Activated CD8-positive, alpha-beta memory T cell treated with anti-CD3 and anti-CD28 coated beads for 4 hours (primary cell): ENCODE results near the gene ATF7IP2.
"Not testable (repeated sequence)": the region's sequence is repeated elsewhere in the genome, so short reads cannot be mapped to it uniquely, and the experiment has no call there.

ENCODE experiments used
- DNase-seq, 2 donors: peaks; one replicate each; pipeline ENCODE4 v3.0.0-alpha.2; 2020; ENCODE audit warnings: low read depth in 2 of 2

ATF7IP2 gene

DNA sequence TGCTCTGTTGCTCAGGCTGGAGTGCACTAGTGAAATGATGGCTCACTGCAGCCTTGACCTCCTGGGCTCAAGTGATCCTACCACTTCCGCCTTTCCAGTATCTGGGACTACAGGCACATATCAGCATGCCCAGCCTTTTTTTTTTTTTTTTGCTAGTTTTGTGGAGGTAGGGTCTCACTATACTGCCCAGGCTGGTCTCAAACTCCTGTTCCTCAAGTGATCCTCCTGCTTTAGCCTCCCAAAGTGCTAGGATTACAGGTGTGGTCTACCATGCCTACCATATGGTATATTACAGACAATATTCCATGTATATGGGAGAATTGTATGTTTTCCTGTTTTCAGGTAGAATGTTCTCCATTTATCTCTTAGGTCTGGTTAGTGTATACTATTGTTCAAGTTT is 12.3 kb upstream of the ATF7IP2 start:
- DNase-seq: no peak

DNA sequence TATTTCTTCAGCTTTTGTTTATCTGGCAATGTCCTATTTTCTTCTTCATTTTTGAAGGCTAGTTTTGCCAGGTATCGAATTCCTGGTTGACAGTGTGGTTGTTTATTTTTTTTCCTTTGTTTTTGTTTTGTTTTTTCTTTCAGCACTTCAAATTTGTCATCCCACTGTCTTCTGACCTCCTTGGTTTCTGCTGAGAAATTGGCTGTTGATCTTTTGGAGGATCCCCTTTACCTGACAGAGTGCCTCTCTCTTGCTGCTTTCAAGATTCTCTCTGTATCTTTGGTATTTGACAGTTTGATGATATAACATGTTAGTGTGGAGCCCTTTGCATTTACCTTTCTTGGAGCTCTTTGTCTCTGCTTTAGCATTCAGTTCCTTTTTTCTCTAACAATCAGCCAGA is 9.6 kb upstream of the ATF7IP2 start:
- DNase-seq: no peak

DNA sequence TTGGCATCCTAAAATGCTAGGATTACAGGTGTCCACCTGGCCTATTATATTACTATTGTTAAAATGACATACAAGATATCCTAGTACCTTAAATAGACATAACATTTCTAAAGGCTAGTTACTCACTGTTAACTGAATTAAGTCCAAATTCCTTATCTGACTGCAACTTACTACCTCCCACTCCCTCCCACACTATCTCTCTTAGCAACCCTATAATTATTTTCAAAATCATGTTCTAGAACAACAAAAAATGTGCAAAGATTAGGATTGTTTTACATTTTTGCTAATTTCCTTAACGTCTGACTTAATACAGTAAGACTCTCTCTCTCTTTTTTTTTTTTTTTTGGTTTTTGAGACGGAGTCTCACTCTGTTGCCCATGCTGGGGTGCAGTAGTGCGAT is 2.2 kb upstream of the ATF7IP2 start:
- DNase-seq: no peak

DNA sequence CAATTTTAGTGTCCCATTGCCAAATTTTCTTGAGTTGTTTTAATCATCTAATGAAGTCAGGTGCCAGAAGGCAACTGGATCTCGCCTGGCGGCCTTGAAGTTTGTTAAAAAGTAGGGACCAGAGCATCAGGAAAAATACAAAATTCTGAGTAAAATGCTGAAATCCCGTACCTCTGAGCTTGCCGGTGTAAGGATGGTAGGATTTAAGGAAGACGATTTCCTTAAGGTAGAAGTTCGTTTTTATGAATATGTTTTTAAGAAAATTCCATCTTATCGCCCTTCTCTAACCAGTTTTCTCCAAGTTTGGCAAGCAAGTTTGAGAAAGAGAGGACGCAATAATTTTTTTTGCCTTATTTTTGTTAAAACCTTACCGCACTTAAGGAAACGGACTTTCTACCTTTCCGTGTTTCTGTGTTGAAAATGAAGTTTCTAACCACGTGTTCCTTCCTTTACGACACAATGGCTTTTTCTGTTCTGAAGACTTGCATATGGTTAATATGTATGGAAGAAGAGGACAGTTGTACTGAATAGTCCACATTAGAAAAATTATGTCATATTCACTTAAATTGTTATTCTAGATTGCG is 748 bp downstream of the ATF7IP2 start:
- DNase-seq: no peak

DNA sequence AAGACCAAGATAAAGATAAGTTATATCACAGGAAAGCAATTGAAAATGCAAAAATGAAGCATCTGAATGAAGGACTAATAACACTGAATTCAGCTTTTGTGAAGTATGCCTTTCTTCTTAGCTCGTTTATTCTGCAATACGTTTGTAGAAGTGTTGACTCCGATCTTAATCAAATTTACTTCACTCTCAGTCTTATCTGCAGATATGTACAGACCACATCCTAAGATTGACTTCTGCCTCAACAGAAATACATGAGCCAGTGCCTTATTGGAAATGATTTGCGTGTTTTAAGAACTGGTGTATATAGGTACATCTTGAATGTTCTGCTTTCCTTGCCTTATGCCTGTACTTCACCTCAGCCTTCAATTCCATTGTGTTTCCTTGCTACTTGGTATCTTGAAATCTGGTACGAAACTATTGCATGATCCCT is 1.3 kb downstream of the ATF7IP2 start:
- no peak for DNase-seq

DNA sequence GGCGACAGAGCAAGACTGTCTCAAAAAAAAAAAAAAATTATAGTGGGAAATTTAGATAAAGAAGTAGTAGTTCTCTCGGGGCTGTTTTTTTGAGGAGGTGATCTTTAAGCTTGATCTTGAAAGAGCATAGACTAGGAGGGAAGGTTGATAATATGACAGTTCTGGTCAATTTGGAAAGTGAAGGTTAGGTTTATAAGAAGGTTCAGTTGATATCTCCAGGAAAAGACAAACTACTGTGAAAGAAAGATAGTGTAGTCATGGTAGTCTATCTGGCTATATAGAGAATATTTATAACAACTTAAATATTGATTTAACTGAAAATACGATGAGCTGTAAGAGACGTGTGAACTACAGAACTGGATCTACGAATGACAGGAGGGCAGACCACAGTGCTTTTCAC is 3.1 kb downstream of the ATF7IP2 start:
- DNase-seq: no peak

DNA sequence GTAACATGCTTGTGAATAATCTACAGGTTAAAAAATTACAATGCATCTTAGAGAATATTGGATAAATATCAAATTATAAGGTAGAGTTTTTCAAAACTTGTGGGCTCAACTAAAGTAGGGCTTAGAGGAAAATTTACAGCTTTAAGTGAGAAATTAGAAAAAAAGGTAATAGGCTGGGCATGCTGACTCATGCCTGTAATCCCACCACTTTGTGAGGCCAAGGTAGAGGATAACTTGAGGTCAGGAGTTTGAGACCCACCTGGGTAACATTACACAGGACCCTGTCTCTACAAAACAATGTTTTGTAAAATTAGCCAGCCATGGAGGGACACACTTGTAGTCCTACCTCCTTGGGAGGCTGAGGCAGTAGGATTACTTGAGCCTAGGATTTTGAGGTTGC is 4.5 kb downstream of the ATF7IP2 start:
- no peak for DNase-seq

DNA sequence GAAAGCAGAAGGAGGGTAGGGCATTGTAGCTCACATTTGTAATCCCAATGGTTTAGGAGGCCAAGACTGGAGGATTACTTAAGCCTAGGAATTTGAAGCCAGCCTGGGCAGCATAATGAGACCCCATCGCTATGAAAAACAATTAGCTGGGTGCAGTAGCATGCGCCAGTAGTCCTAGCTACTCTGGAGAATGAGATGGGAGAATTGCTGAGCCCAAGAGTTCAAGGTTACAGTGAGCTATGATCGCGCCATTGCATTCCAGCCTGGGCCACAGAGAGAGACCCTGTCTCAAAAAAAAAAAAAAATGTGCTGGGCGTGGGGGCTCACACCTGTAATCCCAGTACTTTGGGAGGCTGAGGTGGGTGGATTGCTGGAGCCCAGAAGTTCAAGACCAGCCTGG is 5.0 kb downstream of the ATF7IP2 start:
- no peak for DNase-seq

DNA sequence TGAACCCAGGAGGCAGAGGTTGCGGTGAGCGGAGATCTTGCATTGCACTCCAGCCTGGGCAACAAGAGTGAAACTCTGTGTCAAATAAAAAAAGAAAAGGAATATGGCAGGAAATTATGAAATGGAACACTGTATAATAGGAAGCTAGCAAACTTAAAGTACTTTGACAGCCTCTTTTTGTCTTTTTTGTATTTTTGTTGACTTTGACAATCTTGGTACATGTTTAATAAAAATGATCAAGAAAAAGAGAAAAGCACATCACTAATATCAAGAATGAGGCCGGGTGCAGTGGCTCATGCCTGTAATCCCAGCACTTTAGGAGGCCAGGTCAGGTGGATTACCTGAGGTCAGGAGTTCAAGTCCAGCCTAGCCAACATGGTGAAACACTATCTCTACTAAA is 5.5 kb downstream of the ATF7IP2 start:
- no peak for DNase-seq

DNA sequence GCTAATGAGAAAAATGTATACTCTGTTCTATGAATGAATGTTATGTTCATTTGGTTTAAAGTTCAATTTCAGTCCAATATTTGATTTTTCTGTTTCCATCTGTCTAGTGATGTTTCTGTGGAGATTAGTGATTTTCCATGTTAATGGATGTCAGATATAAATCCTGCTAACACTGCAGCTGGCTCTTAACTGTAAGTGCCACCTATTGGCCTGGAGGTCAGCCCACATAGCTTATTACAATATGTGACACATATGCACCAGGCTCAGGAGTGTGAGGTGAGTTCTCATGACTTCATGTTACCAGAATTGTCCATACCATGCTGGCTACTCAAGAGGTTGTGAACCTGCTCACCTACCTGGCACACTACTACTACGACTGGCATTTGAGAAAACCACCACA is 17.1 kb downstream of the ATF7IP2 start:
- DNase-seq: no peak

DNA sequence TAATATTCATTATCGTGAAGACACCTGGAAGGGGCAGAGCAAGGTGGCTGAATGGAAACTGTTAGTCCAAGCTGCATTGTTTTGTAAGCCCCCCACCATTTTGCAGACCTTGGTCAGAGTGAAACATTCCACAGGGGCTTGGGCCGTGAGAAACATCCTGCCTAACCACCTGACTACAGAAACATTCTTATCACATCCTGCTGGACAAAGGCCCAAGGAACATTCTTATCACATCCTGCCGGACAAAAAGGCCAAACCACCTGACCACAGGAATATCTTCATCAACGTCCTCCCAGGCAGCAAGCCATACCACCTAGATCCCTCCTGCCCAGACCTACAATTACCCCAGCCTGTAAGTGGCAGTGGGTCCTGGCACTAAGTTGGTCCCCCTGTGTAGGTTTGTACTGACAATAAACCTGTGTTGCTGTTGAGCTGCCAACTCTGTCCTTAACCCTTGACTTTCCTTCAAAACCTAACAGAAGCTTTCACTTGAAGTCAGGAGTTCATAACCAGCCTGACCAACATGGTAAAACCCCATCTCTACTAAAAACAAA is 19.6 kb downstream of the ATF7IP2 start:
- DNase-seq: no peak

DNA sequence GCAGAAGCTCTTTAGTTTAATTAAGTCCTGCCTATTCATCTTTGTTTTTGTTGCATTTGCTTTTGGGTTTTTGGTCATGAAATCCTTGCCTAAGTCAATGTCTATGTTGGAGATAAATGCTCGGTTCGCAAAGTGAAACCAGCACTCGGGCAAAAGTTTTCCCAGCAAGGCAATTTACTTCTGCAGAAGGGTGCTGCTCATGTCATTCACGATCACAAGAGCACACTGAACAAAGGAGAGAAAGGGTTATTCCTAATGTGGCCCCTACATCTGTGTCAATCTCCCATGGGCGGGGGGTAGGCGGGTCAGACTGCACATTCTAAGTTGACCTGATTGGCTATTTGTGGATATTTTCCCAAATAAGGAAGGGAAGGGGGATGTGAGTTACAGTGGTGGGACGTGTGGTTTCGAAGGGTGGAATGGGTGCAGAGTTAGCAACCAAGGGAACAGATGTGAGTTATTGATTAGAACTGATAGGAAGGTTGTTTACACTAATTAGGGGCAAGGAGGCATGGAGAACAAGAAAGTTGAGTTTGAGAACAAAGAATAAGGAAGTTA is 23.0 kb downstream of the ATF7IP2 start:
- DNase-seq: no peak

DNA sequence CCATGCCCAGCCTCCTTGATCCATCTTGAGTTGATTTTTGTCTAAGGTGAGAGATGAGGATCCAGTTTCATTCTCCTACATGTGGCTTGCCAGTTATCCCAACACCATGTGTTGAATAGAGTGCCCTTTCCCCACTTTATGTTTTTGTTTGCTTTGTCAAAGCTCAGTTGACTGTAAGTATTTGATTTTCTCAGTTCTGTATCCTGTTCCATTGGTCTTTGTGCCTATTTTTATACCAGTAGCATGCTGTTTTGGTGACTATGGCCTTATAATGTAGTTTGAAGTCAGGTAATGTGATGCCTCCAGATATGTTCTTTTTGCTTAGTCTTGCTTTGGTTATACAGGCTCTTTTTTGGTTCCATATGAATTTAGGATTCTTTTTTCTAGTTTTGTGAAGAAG is 23.9 kb downstream of the ATF7IP2 start:
- not testable (repeated sequence) for DNase-seq

DNA sequence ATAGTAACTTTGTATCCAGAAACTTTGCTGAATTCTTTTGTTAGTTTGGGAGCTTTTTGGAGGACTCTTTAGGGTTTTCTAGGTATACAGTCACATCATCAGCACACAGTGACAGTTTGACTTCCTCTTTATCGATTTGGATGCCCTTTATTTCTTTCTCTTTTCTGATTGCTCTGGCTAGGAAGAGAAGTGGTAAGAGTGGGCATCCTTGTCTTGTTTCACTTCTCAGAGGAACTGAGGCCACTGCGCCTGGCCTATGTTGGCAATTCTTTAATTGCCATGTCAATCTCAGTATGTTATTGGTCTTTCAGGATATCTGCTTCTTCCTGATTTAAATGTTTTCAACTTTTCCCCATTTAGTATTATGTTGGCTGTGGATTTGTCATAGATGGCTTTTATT is 24.6 kb downstream of the ATF7IP2 start:
- no peak for DNase-seq

DNA sequence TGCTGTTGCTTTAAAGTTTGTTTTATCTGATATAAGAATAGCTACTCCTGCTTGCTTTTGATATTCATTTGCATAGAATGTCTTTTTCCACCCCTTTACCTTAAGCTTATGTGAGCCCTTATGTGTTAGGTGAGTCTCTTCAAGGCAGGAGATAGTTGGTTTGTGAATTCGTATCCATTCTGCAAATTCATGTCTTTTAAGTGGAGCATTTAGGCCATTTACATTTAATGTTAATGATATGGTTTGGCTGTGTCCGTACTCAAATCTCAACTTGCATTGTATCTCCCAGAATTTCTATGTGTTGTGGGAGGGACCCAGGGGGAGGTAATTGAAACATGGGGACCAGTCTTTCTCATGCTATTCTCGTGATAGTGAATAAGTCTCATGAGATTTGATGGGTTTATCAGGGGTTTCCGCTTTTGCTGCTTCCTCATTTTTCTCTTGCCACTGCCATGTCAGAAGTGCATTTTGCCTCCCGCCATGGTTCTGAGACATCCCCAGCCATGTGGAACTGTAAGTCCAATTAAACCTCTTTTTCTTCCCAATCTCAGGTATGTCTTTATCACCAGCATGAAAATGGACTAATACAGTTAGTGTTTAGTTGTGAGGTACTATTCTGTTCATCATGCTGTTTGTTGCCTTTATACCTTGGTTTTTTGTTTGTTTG is 27.2 kb downstream of the ATF7IP2 start:
- DNase-seq: no peak

DNA sequence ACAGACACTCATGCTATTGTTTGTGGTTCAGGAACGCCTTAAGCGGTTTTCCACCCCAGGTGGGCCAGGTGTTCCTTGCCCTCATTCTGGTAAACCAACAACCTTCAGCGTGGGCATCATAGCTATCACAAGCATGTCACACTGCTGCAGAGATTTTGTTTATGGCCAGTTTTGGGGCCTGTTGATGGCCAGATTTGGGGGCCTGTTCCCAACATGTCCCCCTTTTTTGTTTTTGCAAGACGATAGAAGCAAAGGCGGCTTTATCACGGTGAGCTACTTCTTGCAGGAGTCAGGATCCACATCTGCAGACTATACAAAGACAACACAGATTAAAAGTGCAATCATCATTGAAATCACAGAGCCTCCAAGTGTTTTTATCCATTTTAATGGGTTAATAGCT is 32.3 kb downstream of the ATF7IP2 start:
- DNase-seq: not testable (repeated sequence)

DNA sequence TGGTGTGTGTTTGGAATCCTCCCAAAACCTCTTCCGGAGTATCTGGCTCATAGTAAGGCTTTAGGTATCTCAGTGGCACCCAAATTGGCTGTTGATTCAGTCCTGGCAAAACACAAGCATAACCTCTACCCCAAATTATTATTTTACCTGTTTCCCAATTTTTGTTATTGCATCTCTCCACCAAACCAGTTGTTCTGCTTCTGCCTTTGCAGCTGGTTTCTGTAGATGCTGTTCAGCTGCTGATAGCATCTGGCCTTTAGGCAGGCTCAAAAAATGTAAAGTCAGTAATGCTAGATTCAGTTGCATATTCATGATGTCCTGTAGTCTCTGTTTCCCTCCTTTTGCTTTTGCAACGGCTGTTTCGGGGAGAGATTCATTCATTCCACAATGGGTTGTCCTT is 33.8 kb downstream of the ATF7IP2 start:
- DNase-seq: no peak

DNA sequence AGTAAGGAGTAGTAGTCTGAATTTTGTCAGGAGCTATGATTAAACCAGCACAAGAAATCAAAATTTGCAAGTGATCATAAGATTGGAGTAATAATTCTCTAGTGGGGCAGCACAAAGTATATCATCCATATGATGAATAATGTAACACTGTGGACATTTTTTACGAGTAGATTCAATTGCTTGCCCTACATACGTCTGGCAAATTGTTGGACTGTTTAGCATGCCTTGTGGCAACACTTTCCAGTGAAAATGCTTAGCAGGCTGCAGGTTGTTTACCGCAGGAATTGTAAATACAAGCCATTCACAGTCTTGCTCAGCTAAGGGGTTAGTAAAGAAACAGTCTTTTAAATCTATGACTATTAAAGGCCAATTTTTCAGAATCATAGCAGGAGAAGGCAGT is 35.7 kb downstream of the ATF7IP2 start:
- DNase-seq: no peak

DNA sequence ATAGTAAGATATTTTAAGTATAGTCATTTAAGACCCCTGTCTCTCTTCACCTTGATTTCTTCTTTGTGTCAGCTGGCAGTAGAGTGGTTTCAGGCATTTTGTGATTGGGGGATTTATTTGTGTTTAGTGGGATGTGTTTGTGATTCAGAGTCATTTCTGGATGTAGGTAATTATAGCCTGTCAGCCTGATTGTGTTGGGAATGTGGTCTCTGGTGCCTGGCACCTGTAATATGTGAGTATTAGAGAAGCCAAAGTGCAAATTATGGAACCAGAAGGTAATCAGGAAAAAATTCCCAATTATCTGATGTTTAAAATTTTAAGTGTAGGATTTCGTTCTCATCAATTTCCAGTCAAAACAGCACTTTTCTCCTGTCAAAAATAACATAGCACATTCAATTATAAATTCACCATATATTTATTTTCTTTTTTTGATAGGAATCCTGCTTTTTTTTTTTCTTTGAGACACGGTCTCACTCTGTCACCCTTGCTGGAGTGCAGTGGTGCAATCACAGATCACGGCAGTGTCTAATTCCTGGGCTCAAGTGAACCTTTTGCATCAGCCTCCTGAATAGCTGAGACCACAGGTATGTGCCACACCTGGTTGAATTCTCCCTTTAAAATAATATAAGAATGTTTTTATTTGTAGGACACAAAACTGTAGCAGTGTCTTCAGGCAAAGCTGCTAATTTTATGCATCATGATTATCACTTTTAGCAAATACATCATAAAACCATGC is 42.7 kb downstream of the ATF7IP2 start:
- no peak for DNase-seq

DNA sequence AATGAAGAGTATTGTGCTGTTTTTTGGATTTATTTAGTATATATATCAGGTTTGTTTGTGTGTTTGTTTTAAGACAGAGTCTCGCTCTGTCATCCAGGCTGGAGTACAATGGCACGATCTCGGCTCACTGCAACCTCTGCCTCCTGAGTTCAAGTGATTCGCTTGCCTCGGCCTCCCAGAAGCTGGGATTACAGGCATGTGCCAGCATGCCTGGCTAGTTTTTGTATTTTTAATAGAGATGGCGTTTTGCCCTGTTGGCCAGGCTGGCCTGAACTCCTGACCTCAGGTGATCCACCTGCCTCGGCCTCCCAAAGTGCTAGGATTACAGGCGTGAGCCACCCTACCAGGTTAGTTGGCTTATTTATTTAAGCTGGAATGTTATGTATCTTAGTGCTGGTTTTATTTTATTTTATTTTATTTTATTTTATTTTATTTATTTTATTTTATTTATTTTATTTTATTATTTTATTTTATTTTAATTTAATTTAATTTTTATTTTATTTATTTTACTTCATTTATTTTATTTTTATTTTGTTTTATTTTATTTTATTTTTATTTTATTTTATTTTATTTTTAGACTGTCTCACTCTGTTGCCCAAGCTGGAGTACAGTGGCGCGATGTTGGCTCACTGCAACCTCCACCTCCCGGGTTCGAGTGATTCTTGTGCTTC is 43.6 kb downstream of the ATF7IP2 start:
- not testable (repeated sequence) for DNase-seq

DNA sequence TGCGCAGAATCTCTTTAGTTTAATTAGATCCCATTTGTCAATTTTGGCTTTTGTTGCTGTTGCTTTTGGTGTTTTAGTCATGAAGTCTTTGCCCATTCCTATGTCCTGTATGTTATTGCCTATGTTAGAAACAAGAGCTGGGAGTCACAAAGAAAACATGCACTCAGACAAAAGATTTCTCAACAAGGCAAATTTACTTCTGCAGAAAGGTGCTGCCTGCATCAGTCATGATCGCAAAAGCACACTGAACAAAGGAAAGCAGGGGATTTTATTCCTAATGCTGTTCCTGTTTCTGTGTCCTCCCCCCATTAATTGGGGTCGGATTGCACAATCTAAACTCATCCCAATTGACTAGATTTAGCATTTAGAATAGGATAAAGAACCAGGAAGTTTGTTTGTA is 55.9 kb downstream of the ATF7IP2 start:
- no peak for DNase-seq

DNA sequence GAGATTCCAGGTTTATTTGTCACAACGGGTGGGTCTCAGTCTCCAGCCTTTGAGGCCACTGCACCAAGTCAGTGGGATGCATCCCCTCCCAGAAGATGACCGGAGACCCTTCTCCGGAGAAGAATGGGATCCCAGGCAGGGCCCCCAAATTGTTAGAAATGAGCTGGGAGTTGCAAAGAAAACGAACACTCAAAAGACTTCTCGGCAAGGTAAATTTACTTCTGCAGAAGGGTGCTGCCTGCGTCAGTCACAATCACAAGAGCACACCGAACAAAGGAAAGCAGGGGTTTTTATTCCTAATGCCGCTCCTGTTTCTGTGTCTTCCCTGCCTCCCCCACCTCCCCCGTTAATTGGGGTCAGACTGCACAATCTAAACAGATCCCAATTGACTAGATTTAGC is 61.4 kb downstream of the ATF7IP2 start:
- no peak for DNase-seq
